ENCODE data around the gene PIN1.

Gene PIN1

DNA sequence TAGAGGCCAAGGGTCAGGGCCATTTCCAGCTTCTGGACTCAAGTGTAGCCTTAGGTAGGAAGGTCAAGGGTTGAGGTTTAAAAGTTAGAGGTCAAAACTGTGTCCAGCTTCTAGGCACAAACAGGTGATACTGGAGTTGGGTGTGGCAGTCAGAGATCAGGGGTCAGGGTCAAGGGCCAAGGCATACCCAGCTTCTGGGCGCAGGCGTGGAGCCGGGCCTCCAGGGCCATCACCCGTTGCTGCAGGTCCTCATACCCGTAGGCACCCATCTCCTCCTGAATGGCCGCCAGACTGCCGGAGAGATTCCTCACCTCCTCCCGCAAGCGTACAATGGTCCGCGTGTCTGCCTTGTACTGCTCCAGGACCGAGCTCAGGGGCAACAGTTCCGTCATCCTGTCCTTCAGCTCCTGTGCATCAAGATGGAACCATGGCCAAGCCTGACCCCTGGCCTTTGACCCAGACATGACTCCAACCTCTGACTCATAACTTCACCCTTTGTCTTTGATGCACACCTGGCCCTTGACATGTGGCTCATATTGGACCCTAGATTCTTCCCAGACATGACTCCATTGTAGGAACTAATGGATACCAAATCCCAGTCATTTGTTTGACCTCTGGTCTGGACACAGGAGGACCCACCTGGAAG is 22.1 kb downstream of the PIN1 start:
- H2AFZ ChIP-seq (ENCODE audit: low read length) = no peak overlapping the region
- no peaks in the 10 kb centered on the region for H3K9me2 ChIP-seq (ENCODE audit: low read depth, low read length)
- no peaks in the 10 kb centered on the region for H3K36me3 ChIP-seq (ENCODE audit: insufficient read depth, low read length)
- no peaks in the 10 kb centered on the region for H3K9me3 ChIP-seq (ENCODE audit: low read length)
- H3K4me3 ChIP-seq (ENCODE audit: low read depth, low read length, poor library complexity, severe bottlenecking) = no peak overlapping the region
- TF ChIP-seq, protein P1, sequence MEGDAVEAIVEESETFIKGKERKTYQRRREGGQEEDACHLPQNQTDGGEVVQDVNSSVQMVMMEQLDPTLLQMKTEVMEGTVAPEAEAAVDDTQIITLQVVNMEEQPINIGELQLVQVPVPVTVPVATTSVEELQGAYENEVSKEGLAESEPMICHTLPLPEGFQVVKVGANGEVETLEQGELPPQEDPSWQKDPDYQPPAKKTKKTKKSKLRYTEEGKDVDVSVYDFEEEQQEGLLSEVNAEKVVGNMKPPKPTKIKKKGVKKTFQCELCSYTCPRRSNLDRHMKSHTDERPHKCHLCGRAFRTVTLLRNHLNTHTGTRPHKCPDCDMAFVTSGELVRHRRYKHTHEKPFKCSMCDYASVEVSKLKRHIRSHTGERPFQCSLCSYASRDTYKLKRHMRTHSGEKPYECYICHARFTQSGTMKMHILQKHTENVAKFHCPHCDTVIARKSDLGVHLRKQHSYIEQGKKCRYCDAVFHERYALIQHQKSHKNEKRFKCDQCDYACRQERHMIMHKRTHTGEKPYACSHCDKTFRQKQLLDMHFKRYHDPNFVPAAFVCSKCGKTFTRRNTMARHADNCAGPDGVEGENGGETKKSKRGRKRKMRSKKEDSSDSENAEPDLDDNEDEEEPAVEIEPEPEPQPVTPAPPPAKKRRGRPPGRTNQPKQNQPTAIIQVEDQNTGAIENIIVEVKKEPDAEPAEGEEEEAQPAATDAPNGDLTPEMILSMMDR (IDR thresholded peaks at IDR 0.05; ENCODE audit: low read length) = no peak
- no peak for TF ChIP-seq EZH2 (IDR thresholded peaks at IDR 0.05; ENCODE audit: borderline replicate concordance, low read length)
- H3K4me1 ChIP-seq (ENCODE audit: insufficient read depth, low read length, severe bottlenecking) = no peaks in the 10 kb centered on the region
- no peaks in the 10 kb centered on the region for H4K20me1 ChIP-seq (ENCODE audit: insufficient read depth, low read length)
- no peak overlapping the region for H3K4me2 ChIP-seq (ENCODE audit: low read length)
- H3K27ac ChIP-seq (ENCODE audit: low read depth, low read length, poor library complexity, severe bottlenecking) = no peak overlapping the region
- H3K27me3 ChIP-seq (ENCODE audit: insufficient read depth, low read length) = no peaks in the 10 kb centered on the region
- no peak overlapping the region for H3K9ac ChIP-seq (ENCODE audit: low read length)
- H3F3A ChIP-seq (ENCODE audit: insufficient read depth, low read length) = no peaks in the 10 kb centered on the region
- H3K79me2 ChIP-seq (ENCODE audit: insufficient read depth, low read length) = no peaks in the 10 kb centered on the region

DNA sequence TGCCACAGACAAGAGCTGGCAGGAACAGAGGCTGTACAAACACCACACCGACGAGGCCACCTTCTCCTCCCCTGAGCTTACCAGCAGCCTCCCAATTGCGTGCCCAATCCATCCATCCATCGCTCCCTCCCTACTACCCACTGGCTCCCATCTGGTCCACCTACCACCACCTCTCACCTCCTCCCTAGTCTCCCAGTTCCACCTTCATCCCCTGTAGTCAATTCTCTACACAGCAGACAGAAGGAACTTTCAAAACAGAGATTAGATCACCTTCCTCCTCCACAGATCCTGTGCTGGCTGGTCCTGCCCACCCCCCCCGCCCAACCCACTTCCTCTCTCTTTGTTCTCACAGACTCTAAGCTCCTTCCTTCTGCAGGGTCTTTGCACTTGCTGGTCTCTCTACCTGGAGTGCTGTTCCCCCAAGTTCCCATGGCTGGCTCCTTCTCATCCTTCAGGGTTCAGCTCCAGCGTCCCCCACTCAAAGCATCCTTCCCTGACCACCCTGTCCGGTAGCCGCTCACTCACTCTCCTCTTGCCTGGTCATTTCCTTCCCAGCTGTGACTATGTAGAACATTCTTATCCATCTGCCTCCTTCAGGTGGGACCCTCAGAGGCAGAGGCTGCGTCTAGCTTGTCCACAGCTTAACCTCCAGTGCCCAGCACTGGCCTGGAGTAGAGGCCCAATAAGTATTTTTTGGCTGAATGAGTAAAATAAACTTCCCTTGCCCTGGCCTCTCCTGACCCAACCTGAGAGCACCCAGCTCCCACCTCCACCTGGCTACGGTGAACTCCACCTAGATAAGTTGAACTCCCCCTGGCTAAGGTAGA is 23.0 kb downstream of the PIN1 start:
- H4K20me1 ChIP-seq (ENCODE audit: insufficient read depth, low read length) = no peaks in the 10 kb centered on the region
- H3K4me3 ChIP-seq (ENCODE audit: low read depth, low read length, poor library complexity, severe bottlenecking) = no peak overlapping the region
- H3K9me3 ChIP-seq (ENCODE audit: low read length) = no peaks in the 10 kb centered on the region
- H3K27me3 ChIP-seq (ENCODE audit: insufficient read depth, low read length) = no peaks in the 10 kb centered on the region
- H3K27ac ChIP-seq (ENCODE audit: low read depth, low read length, poor library complexity, severe bottlenecking) = no peak overlapping the region
- H3K9me2 ChIP-seq (ENCODE audit: low read depth, low read length) = no peaks in the 10 kb centered on the region
- no peak overlapping the region for H3K9ac ChIP-seq (ENCODE audit: low read length)
- TF ChIP-seq, protein P1 (IDR thresholded peaks at IDR 0.05; ENCODE audit: low read length) = no peak
- TF ChIP-seq EZH2 (IDR thresholded peaks at IDR 0.05; ENCODE audit: borderline replicate concordance, low read length) = no peak
- no peaks in the 10 kb centered on the region for H3K36me3 ChIP-seq (ENCODE audit: insufficient read depth, low read length)
- no peak overlapping the region for H3K4me2 ChIP-seq (ENCODE audit: low read length)
- no peaks in the 10 kb centered on the region for H3F3A ChIP-seq (ENCODE audit: insufficient read depth, low read length)
- no peaks in the 10 kb centered on the region for H3K79me2 ChIP-seq (ENCODE audit: insufficient read depth, low read length)
- no peaks in the 10 kb centered on the region for H3K4me1 ChIP-seq (ENCODE audit: insufficient read depth, low read length, severe bottlenecking)
- H2AFZ ChIP-seq (ENCODE audit: low read length) = no peak overlapping the region

DNA sequence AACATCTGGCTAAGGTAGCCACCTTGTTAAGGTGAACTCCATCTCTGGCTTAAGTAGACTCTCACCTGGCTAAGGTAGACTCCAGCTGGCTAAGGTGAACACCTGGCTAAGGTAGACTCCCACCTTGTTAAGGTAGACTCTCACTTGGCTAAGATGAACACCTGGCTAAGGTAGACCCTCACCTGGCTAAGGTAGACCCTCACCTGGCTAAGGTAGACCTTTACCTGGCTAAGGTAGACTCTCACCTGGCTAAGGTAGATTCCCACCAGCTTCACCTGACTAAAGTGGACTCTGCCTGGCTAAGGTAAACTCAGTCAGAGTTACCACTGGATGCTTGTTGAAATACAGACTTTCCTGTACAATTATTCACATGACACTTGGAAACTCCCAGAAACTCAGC is 23.6 kb downstream of the PIN1 start:
- H2AFZ ChIP-seq (ENCODE audit: low read length) = no peak overlapping the region
- no peak overlapping the region for H3K4me3 ChIP-seq (ENCODE audit: low read depth, low read length, poor library complexity, severe bottlenecking)
- no peaks in the 10 kb centered on the region for H3K9me3 ChIP-seq (ENCODE audit: low read length)
- no peaks in the 10 kb centered on the region; the same call in 1 of the 2 replicates for H3K27me3 ChIP-seq (ENCODE audit: insufficient read depth, low read length)
- H3K9me2 ChIP-seq (ENCODE audit: low read depth, low read length) = no peaks in the 10 kb centered on the region
- H3K27ac ChIP-seq (ENCODE audit: low read depth, low read length, poor library complexity, severe bottlenecking) = no peak overlapping the region
- no peaks in the 10 kb centered on the region for H3K36me3 ChIP-seq (ENCODE audit: insufficient read depth, low read length)
- no peaks in the 10 kb centered on the region for H3K4me1 ChIP-seq (ENCODE audit: insufficient read depth, low read length, severe bottlenecking)
- no peak for TF ChIP-seq EZH2 (IDR thresholded peaks at IDR 0.05; ENCODE audit: borderline replicate concordance, low read length)
- TF ChIP-seq, protein P1 (IDR thresholded peaks at IDR 0.05; ENCODE audit: low read length) = no peak
- H4K20me1 ChIP-seq (ENCODE audit: insufficient read depth, low read length) = no peaks in the 10 kb centered on the region
- no peaks in the 10 kb centered on the region for H3K79me2 ChIP-seq (ENCODE audit: insufficient read depth, low read length)
- H3F3A ChIP-seq (ENCODE audit: insufficient read depth, low read length) = no peaks in the 10 kb centered on the region
- no peak overlapping the region for H3K9ac ChIP-seq (ENCODE audit: low read length)
- no peak overlapping the region for H3K4me2 ChIP-seq (ENCODE audit: low read length)
